ENCODE measurements around the gene DNAJB1.

- TF ChIP-seq EZH2 (IDR thresholded peaks at IDR 0.05; ENCODE audit: low read depth, unreplicated experiment) (no peak), JUNB (IDR thresholded peaks at IDR 0.05; ENCODE audit: unreplicated experiment) (no peak), POLR2AphosphoS5 (IDR thresholded peaks at IDR 0.05; ENCODE audit: low read depth) (no peak), EZH2phosphoT487 (IDR thresholded peaks at IDR 0.05; ENCODE audit: unreplicated experiment) (no peak), CREB1 (CRISPR knock-in tag; IDR thresholded peaks at IDR 0.05; ENCODE audit: low read depth) (no peak), REST (IDR thresholded peaks at IDR 0.05; ENCODE audit: unreplicated experiment) (no peak), ZNF331 (CRISPR knock-in tag; IDR thresholded peaks at IDR 0.05; ENCODE audit: low read depth) (no peak)
- TF ChIP-seq, protein P1, sequence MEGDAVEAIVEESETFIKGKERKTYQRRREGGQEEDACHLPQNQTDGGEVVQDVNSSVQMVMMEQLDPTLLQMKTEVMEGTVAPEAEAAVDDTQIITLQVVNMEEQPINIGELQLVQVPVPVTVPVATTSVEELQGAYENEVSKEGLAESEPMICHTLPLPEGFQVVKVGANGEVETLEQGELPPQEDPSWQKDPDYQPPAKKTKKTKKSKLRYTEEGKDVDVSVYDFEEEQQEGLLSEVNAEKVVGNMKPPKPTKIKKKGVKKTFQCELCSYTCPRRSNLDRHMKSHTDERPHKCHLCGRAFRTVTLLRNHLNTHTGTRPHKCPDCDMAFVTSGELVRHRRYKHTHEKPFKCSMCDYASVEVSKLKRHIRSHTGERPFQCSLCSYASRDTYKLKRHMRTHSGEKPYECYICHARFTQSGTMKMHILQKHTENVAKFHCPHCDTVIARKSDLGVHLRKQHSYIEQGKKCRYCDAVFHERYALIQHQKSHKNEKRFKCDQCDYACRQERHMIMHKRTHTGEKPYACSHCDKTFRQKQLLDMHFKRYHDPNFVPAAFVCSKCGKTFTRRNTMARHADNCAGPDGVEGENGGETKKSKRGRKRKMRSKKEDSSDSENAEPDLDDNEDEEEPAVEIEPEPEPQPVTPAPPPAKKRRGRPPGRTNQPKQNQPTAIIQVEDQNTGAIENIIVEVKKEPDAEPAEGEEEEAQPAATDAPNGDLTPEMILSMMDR (conservative IDR thresholded peaks at IDR 0.05; ENCODE audit: low read depth in 2 of 2), result no peak
Observed at GRCh38 chr19:14550201-14550754, 32.1 kb upstream of the DNAJB1 start.

Measured in GM23338 (cell line).